8988T (cell line): Measurements from ENCODE around the gene SLC30A10.
"Not testable (repeated sequence)": the region's sequence is repeated elsewhere in the genome, so short reads cannot be mapped to it uniquely, and the experiment has no call there.

ENCODE experiments used
- DNase-seq: peaks from one replicate; pipeline ENCODE4 v3.0.0; 2011

The SLC30A10 gene

GRCh38 chr1:219927956-219928790, at the start of gene SLC30A10:
Gene SLC30A10 (minus strand): TSS chr1:219928557. CDS start chr1:219928440, 117 bp downstream.
- peak; percentile 11 for DNase-seq

- no peak for DNase-seq
These were observed 44.9 kb upstream of the SLC30A10 start for GRCh38 chr1:219973213-219973612.

- DNase-seq, result no peak
These were observed 39.0 kb upstream of the SLC30A10 start for GRCh38 chr1:219967361-219967760.

GRCh38 chr1:219966071-219966349, 37.7 kb upstream of the SLC30A10 start:
- no peak for DNase-seq

- no peak for DNase-seq
These were observed 37.1 kb upstream of the SLC30A10 start for GRCh38 chr1:219965285-219966070.

- DNase-seq, result no peak
These were observed 35.1 kb upstream of the SLC30A10 start for GRCh38 chr1:219963432-219963831.

GRCh38 chr1:219961684-219962083, 33.3 kb upstream of the SLC30A10 start:
- DNase-seq, result no peak

- DNase-seq, result no peak
These were observed 31.3 kb upstream of the SLC30A10 start for GRCh38 chr1:219959540-219960203.

GRCh38 chr1:219958875-219959417, 30.6 kb upstream of the SLC30A10 start:
- no peak for DNase-seq

GRCh38 chr1:219954736-219955421, 26.5 kb upstream of the SLC30A10 start:
- no peak for DNase-seq

- no peak for DNase-seq
These were observed 25.7 kb upstream of the SLC30A10 start for GRCh38 chr1:219954052-219954451.

GRCh38 chr1:219952361-219952760, 24.0 kb upstream of the SLC30A10 start:
- no peak for DNase-seq

- DNase-seq, result not testable (repeated sequence)
These were observed 20.9 kb upstream of the SLC30A10 start for GRCh38 chr1:219949227-219949626.

GRCh38 chr1:219948766-219949165, 20.4 kb upstream of the SLC30A10 start:
- DNase-seq, result not testable (repeated sequence)

GRCh38 chr1:219945795-219946194, 17.4 kb upstream of the SLC30A10 start:
- DNase-seq, result no peak

- no peak for DNase-seq
These were observed 13.1 kb upstream of the SLC30A10 start for GRCh38 chr1:219941179-219942118.

GRCh38 chr1:219940707-219941106, 12.3 kb upstream of the SLC30A10 start:
- DNase-seq, result no peak

- no peak for DNase-seq
These were observed 10.3 kb upstream of the SLC30A10 start for GRCh38 chr1:219938706-219939105.

GRCh38 chr1:219933763-219934162, 5.4 kb upstream of the SLC30A10 start:
- DNase-seq, result not testable (repeated sequence)

GRCh38 chr1:219931033-219931432, 2.7 kb upstream of the SLC30A10 start:
- DNase-seq, result no peak

- no peak for DNase-seq
These were observed 398 bp upstream of the SLC30A10 start for GRCh38 chr1:219928791-219929118.
